ENCODE data around the gene SYCE3.

The SYCE3 gene

GRCh38 chr22:50574383-50574755, 11.7 kb upstream of the SYCE3 start:
- DNase-seq: no peak

GRCh38 chr22:50573491-50574382, 11.0 kb upstream of the SYCE3 start:
- no peak for DNase-seq

GRCh38 chr22:50572965-50573364, 10.2 kb upstream of the SYCE3 start:
- no peak for DNase-seq

- no peak for DNase-seq
These were observed 8.8 kb upstream of the SYCE3 start for GRCh38 chr22:50571264-50572175.

GRCh38 chr22:50570861-50571260, 8.1 kb upstream of the SYCE3 start:
- no peak for DNase-seq

GRCh38 chr22:50569896-50570535, 7.3 kb upstream of the SYCE3 start:
- DNase-seq: no peak

GRCh38 chr22:50569041-50569459, 6.3 kb upstream of the SYCE3 start:
- DNase-seq: no peak

GRCh38 chr22:50568626-50569025, 5.9 kb upstream of the SYCE3 start:
- no peak for DNase-seq

GRCh38 chr22:50567721-50568252, 5.1 kb upstream of the SYCE3 start:
- peak; percentile 76 for DNase-seq

- no peak for DNase-seq
These were observed 1.6 kb upstream of the SYCE3 start for GRCh38 chr22:50564289-50564688.

- DNase-seq: no peak
These were observed 868 bp upstream of the SYCE3 start for GRCh38 chr22:50563413-50564160.

- DNase-seq: no peak
These were observed 1.0 kb downstream of the SYCE3 start for GRCh38 chr22:50561401-50562358.

- DNase-seq: no peak
These were observed 2.7 kb downstream of the SYCE3 start for GRCh38 chr22:50560034-50560433.

GRCh38 chr22:50556703-50557102, 6.0 kb downstream of the SYCE3 start:
- DNase-seq: no peak

- DNase-seq: no peak
These were observed 9.4 kb downstream of the SYCE3 start for GRCh38 chr22:50553310-50553709.

- no peak for DNase-seq
These were observed 11.5 kb downstream of the SYCE3 start for GRCh38 chr22:50551160-50551752.

GRCh38 chr22:50550395-50550794, 12.3 kb downstream of the SYCE3 start:
- DNase-seq: no peak

- no peak for DNase-seq
These were observed 13.6 kb downstream of the SYCE3 start for GRCh38 chr22:50548921-50549790.

Measured in NCI-H82 (cell line).